Esophagus muscularis mucosa (tissue), 4 donors: ENCODE measurements around the gene GNAT3.

ENCODE experiments used
- EP300 ChIP-seq: sonication (generic); formaldehyde crosslinking; IDR thresholded peaks from one replicate; pipeline ENCODE4 v1.6.1; 2017; ENCODE audit warnings: antibody characterized with exemption
- POLR2A ChIP-seq: fragments of 450-650 bp; IDR thresholded peaks from one replicate; pipeline ENCODE4 v1.6.1; 2017; ENCODE audit warnings: antibody characterized with exemption, moderate library complexity, mild to moderate bottlenecking, low read depth
- POLR2AphosphoS5 ChIP-seq, 2 donors: sonication (generic); formaldehyde crosslinking; IDR thresholded peaks; one replicate each; pipeline ENCODE4 v1.6.1; 2017; ENCODE audit warnings: antibody characterized with exemption in 2 of 2
- TF ChIP-seq, protein P1 (sequence below), 3 experiments: fragments of 200-600 bp in 2 of 3; fragments of 450-650 bp in 1 of 3; sonication (generic) in 2 of 3; IDR thresholded peaks; one replicate each; pipeline ENCODE4 v1.5.1; 2017 to 2019; ENCODE audit warnings: antibody characterized with exemption in 3 of 3, mild to moderate bottlenecking in 2 of 3, moderate library complexity in 1 of 3

DNA sequence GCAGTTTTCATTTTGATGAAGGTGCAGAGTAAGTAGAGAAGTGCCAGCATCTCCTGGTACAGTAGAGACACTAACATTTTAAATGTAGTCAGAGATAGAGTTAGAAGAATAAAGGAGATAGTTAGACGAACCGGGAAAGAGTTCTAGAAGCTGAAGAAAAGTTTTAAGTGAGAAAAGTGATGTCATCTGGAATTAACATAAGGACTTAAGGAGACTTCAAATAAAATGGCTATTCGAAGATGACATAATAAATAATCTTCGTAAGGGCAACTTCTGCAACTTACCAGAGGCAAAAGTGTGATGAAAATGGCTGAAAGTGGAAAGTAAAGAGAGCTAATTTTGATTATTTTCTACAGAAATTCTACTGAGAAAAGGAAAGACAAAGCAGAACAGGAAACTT, 20.4 kb downstream of the GNAT3 start:
- TF ChIP-seq, protein P1, sequence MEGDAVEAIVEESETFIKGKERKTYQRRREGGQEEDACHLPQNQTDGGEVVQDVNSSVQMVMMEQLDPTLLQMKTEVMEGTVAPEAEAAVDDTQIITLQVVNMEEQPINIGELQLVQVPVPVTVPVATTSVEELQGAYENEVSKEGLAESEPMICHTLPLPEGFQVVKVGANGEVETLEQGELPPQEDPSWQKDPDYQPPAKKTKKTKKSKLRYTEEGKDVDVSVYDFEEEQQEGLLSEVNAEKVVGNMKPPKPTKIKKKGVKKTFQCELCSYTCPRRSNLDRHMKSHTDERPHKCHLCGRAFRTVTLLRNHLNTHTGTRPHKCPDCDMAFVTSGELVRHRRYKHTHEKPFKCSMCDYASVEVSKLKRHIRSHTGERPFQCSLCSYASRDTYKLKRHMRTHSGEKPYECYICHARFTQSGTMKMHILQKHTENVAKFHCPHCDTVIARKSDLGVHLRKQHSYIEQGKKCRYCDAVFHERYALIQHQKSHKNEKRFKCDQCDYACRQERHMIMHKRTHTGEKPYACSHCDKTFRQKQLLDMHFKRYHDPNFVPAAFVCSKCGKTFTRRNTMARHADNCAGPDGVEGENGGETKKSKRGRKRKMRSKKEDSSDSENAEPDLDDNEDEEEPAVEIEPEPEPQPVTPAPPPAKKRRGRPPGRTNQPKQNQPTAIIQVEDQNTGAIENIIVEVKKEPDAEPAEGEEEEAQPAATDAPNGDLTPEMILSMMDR (IDR thresholded peaks at IDR 0.05), result no peak
- TF ChIP-seq POLR2A (no peak), POLR2AphosphoS5 (IDR thresholded peaks at IDR 0.05) (no peak), EP300 (no peak)
